MCF 10A (cell line): ENCODE measurements around the gene KCNMA1. TPM values are rescaled to one million over a fixed set of nuclear protein-coding genes. Genes with fewer than 3 reads are reported as not detected.

ENCODE experiments used
- BruUV-seq: library from RNA; stranded (reverse); fragments of 400-500 nt; replicated peaks from 2 replicates; lab custom pipeline; 2021; lab: Mats Ljungman, UMichigan
- CTCF ChIA-PET: fragments of 300-600 bp; sonication (Branson Sonifier 250); formaldehyde crosslinking; extraction: SDS; loops from one replicate; lab custom pipeline; 2021; ENCODE audit warnings: antibody characterized with exemption, inconsistent platforms; lab: Yijun Ruan, JAX
- POLR2A ChIA-PET: fragments of 300-600, 350-650 bp; sonication (Branson Sonifier 250); formaldehyde crosslinking; extraction: SDS; loops from one replicate; lab custom pipeline; 2020; ENCODE audit warnings: antibody characterized with exemption, inconsistent platforms; lab: Yijun Ruan, JAX
- DNase-seq: peaks from one replicate; pipeline ENCODE4 v3.0.0-alpha.2; 2018; ENCODE audit not compliant: unreplicated experiment
- H3K27ac Mint-ChIP-seq: one replicate; pipeline ENCODE4 v1.8.0; 2022; ENCODE audit warnings: mild to moderate bottlenecking, low read depth, mixed read lengths; ENCODE audit not compliant: unreplicated experiment
- H3K27me3 Mint-ChIP-seq: one replicate; pipeline ENCODE4 v1.8.0; 2022; ENCODE audit warnings: mixed read lengths; ENCODE audit not compliant: insufficient read depth, unreplicated experiment
- H3K36me3 Mint-ChIP-seq: one replicate; pipeline ENCODE4 v1.8.0; 2022; ENCODE audit warnings: mild to moderate bottlenecking, moderate library complexity, mixed read lengths; ENCODE audit not compliant: insufficient read depth, unreplicated experiment
- H3K4me1 Mint-ChIP-seq: one replicate; pipeline ENCODE4 v1.8.0; 2022; ENCODE audit warnings: mixed read lengths; ENCODE audit not compliant: insufficient read depth, unreplicated experiment
- H3K4me3 Mint-ChIP-seq: one replicate; pipeline ENCODE4 v1.8.0; 2022; ENCODE audit warnings: mild to moderate bottlenecking, moderate library complexity, mixed read lengths; ENCODE audit not compliant: unreplicated experiment
- H3K9me3 Mint-ChIP-seq: one replicate; pipeline ENCODE4 v1.8.0; 2022; ENCODE audit warnings: mixed read lengths; ENCODE audit not compliant: unreplicated experiment
- intact Hi-C: fragments of 100-400 bp; cut with micrococcal nuclease; formaldehyde crosslinking; loops from 2 replicates; pipeline ENCODE4 v1.14.1; 2022
- total RNA-seq: library from RNA; stranded (reverse); gene quantifications from 2 replicates; pipeline ENCODE4 v1.2.3, GENCODE V29; 2022
- TF ChIP-seq, protein P1 (sequence below): fragments of 200-600 bp; IDR thresholded peaks from one replicate; pipeline ENCODE4 v1.8.0; 2022; ENCODE audit warnings: antibody characterized with exemption, mild to moderate bottlenecking; ENCODE audit not compliant: unreplicated experiment

Gene KCNMA1
- total RNA-seq, 1 experiment from 2014 or later = 7.5 TPM

DNA sequence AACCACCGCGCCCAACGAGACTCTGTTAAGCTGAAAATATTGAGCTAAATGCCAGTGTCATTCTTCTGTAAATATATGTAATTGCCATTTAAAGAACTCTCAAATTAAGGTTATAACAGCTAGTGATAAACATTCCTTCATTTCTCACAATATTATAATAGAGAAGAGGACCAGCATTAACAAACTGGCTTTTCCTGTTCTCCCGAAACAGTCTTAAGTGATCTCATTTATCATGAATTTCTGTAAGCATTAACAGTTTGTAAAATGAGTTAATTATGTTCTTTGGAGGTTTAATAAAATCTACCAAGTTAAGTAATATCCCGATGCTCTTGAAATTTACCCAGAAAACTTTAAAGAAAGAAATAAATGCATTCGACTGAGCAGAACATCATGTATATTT lies 352.8 kb downstream of the KCNMA1 start:
- Mint-ChIP-seq H3K27ac (no peak overlapping the region), H3K4me3 (no peak overlapping the region), H3K4me1 (no peaks in the 10 kb centered on the region), H3K9me3 (no peaks in the 10 kb centered on the region), H3K27me3 (no peaks in the 10 kb centered on the region), H3K36me3 (no peaks in the 10 kb centered on the region)
- intact Hi-C loops = no loop called here
- CTCF ChIA-PET = interaction anchor here (0.6 kb wide), 1 partner anchor 155 kb away, joined by 3 read pairs; no protein-coding TSS in a partner anchor
- DNase-seq = no peak
- POLR2A ChIA-PET = no interaction called here
- BruUV-seq = no TSS peak
- TF ChIP-seq, protein P1, sequence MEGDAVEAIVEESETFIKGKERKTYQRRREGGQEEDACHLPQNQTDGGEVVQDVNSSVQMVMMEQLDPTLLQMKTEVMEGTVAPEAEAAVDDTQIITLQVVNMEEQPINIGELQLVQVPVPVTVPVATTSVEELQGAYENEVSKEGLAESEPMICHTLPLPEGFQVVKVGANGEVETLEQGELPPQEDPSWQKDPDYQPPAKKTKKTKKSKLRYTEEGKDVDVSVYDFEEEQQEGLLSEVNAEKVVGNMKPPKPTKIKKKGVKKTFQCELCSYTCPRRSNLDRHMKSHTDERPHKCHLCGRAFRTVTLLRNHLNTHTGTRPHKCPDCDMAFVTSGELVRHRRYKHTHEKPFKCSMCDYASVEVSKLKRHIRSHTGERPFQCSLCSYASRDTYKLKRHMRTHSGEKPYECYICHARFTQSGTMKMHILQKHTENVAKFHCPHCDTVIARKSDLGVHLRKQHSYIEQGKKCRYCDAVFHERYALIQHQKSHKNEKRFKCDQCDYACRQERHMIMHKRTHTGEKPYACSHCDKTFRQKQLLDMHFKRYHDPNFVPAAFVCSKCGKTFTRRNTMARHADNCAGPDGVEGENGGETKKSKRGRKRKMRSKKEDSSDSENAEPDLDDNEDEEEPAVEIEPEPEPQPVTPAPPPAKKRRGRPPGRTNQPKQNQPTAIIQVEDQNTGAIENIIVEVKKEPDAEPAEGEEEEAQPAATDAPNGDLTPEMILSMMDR = no peak

DNA sequence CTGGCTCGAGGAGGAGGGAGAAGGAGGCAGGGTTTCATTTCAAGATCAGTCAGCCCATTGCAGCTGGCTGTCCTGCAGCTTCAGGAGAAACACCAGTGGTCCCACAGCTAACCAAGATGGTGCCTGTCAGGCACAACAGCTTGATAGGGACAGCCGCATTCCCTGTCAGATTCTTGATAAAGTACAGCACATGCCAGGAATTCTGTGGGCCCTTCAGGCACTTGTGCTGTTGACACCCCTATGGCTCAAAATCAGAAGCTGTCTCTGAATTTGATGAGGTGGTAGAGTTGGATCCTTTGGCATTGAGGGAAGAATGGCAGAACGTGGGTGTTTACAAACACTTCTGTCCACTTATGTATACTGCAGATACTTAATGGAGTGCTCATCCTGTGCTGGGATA lies 354.3 kb downstream of the KCNMA1 start:
- BruUV-seq = no TSS peak
- CTCF ChIA-PET = interaction anchor here (1.0 kb wide), 1 partner anchor 33 kb away, joined by 3 read pairs; no protein-coding TSS in a partner anchor
- no peaks in the 10 kb centered on the region for H3K9me3 Mint-ChIP-seq

DNA sequence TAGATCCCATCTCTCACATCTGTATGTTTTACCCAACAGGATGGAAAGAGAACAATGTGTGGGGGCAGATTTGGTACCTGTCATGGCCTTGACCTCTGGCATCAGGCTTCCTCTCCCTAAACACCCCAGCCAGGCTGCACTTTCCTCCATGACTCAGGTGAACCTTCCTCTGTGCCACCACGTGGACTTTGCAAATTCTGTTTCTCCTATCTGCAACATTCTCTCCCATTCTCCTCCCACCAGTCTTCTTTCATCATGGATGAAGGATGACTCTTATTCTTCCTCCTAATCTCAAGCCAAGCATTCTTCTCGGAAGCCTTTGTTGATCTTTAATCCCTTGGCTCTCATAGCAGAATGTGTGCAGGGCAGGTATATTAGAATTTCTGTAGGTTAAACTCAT lies 355.4 kb downstream of the KCNMA1 start:
- no peaks in the 10 kb centered on the region for H3K27me3 Mint-ChIP-seq
- H3K9me3 Mint-ChIP-seq = no peaks in the 10 kb centered on the region
- DNase-seq = no peak
- H3K36me3 Mint-ChIP-seq = no peaks in the 10 kb centered on the region
- ChIA-PET POLR2A (no interaction called here), CTCF (no interaction called here)
- TF ChIP-seq, protein P1 = no peak
- H3K4me1 Mint-ChIP-seq = no peaks in the 10 kb centered on the region
- intact Hi-C loops = no loop called here
- BruUV-seq = no TSS peak
- H3K4me3 Mint-ChIP-seq = no peak overlapping the region
- H3K27ac Mint-ChIP-seq = no peak overlapping the region

More for the DNA sequence above, 354.3 kb downstream of the KCNMA1 start:
- TF ChIP-seq, protein P1 = no peak
- no peak overlapping the region for H3K4me3 Mint-ChIP-seq
- no peaks in the 10 kb centered on the region for H3K27me3 Mint-ChIP-seq
- POLR2A ChIA-PET = interaction anchor here (0.6 kb wide), 1 partner anchor 489 kb away, joined by 3 read pairs; no protein-coding TSS in a partner anchor
- H3K36me3 Mint-ChIP-seq = no peaks in the 10 kb centered on the region
- no peaks in the 10 kb centered on the region for H3K4me1 Mint-ChIP-seq
- DNase-seq = no peak
- intact Hi-C loops = no loop called here
- no peak overlapping the region for H3K27ac Mint-ChIP-seq

DNA sequence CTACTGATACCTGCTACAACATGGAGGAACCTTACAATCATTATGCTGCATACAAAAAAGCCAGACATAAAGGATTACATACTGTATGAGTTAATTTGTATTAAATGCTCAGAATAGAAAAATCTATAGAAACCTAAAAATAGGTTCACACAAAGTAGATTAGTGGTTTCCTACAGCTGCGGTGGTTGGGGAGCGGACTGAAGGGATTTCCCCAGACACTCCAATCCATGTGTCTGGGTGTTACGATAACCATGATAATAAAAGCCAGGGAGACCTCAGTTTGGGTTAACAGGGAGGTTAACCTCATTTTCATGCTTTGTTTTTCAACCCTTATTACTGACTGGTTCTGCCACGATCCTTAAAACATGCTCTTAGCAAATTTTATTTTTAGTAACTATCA lies 355.9 kb downstream of the KCNMA1 start:
- Mint-ChIP-seq H3K9me3 (no peaks in the 10 kb centered on the region), H3K4me3 (no peak overlapping the region), H3K27ac (no peak overlapping the region), H3K4me1 (no peaks in the 10 kb centered on the region), H3K27me3 (no peaks in the 10 kb centered on the region), H3K36me3 (no peaks in the 10 kb centered on the region)
- no TSS peak for BruUV-seq
- TF ChIP-seq, protein P1 = no peak
- intact Hi-C loops = no loop called here
- DNase-seq = no peak
- ChIA-PET CTCF (no interaction called here), POLR2A (interaction anchor here (0.7 kb wide), 1 partner anchor 19 kb away, joined by 3 read pairs; no protein-coding TSS in a partner anchor)
